HCT116 (cell line): Measurements from ENCODE around the gene OSBPL5. TPM values are rescaled to one million over a fixed set of nuclear protein-coding genes. Genes with fewer than 3 reads are reported as not detected.

ENCODE experiments used
- ATAC-seq: fragments of 200-7000 bp; cut with Tn5 transposase; 2 replicates; pipeline ENCODE4 v1.9.1; 2020; ENCODE audit warnings: mild to moderate bottlenecking, moderate library complexity
- BruUV-seq: library from RNA; stranded (reverse); fragments of 400-500 nt; replicated peaks from 2 replicates; lab custom pipeline; 2021; lab: Mats Ljungman, UMichigan
- CTCF ChIA-PET: fragments of 300-600 bp; sonication (Branson Sonifier 250); formaldehyde crosslinking; loops from one replicate; lab custom pipeline; 2021; ENCODE audit warnings: antibody characterized with exemption; lab: Charles Lee
- POLR2A ChIA-PET: fragments of 300-600, 350-600 bp; sonication (Branson Sonifier 250); formaldehyde crosslinking; loops from one replicate; lab custom pipeline; 2021; ENCODE audit warnings: antibody characterized with exemption; lab: Charles Lee
- RAD21 ChIA-PET, 2 experiments: fragments of 300-600 bp; sonication (Branson Sonifier 250); formaldehyde crosslinking; loops; one replicate each; lab custom pipeline; 2023; ENCODE audit warnings: low total read pairs in 2 of 2; ENCODE audit not compliant: uncharacterized antibody in 2 of 2, unreplicated experiment in 2 of 2, low non-redundant PET in 1 of 2; lab: Charles Lee
- DNase-seq: peaks from one replicate; pipeline ENCODE4 v3.0.0-alpha.2; 2010; ENCODE audit warnings: low read depth, low spot score
- H2AFZ ChIP-seq: fragments of 200-600 bp; shearing (Covaris generic), sonication (generic); 2 replicates; pipeline ENCODE4 v1.6.1; 2017; ENCODE audit warnings: low read depth, mixed run types, mixed read lengths, antibody characterized with exemption, low read length; ENCODE audit not compliant: poor library complexity, severe bottlenecking
- H3K27ac ChIP-seq: 2 replicates; pipeline ENCODE4 v1.5.1; 2012; ENCODE audit warnings: low read depth, low read length
- H3K27me3 ChIP-seq: fragments of 200-600 bp; sonication (generic); 2 replicates; pipeline ENCODE4 v1.6.1; 2016; ENCODE audit warnings: mixed run types, low read length, mixed read lengths; ENCODE audit not compliant: insufficient read depth
- H3K36me3 ChIP-seq, 2 experiments: fragments of 200-500 bp in 1 of 2; fragments of 200-600 bp in 1 of 2; sonication (Bioruptor generic) in 1 of 2; sonication (generic) in 1 of 2; 2 replicates each; pipeline versions ENCODE4 v1.5.1 to v1.6.1; 2014 to 2016; ENCODE audit warnings: low read length in 2 of 2, inconsistent platforms in 1 of 2, mixed read lengths in 1 of 2, mixed run types in 1 of 2; ENCODE audit not compliant: insufficient read depth in 2 of 2, control insufficient read depth in 1 of 2
- H3K4me1 ChIP-seq, 2 experiments: fragments of 200-600 bp in 1 of 2; sonication (generic) in 1 of 2; 2 replicates each; pipeline versions ENCODE4 v1.5.1 to v1.6.1; 2012 to 2017; ENCODE audit warnings: low read length in 2 of 2, inconsistent platforms in 1 of 2, mild to moderate bottlenecking in 1 of 2, mixed read lengths in 1 of 2, mixed run types in 1 of 2, moderate library complexity in 1 of 2; ENCODE audit not compliant: insufficient read depth in 2 of 2, control insufficient read depth in 1 of 2
- H3K4me2 ChIP-seq: fragments of 200-600 bp; sonication (generic); 2 replicates; pipeline ENCODE4 v1.6.1; 2017; ENCODE audit warnings: mixed run types, low read length, mixed read lengths
- H3K4me3 ChIP-seq, 2 experiments: fragments of 200-600 bp in 1 of 2; sonication (generic) in 1 of 2; replicated peaks in 1 of 2; 2 replicates each; pipeline ENCODE4 v1.5.1; 2011 to 2016; ENCODE audit warnings: low read length in 2 of 2, control low read depth in 1 of 2, low read depth in 1 of 2, mild to moderate bottlenecking in 1 of 2, mixed read lengths in 1 of 2, mixed run types in 1 of 2
- H3K79me2 ChIP-seq: fragments of 200-600 bp; sonication (generic); 2 replicates; pipeline ENCODE4 v1.6.1; 2017; ENCODE audit warnings: mild to moderate bottlenecking, mixed run types, low read length, moderate library complexity, mixed read lengths; ENCODE audit not compliant: insufficient read depth
- H3K9ac ChIP-seq: fragments of 200-600 bp; sonication (generic); 2 replicates; pipeline ENCODE4 v1.6.1; 2016; ENCODE audit warnings: low read length, mixed read lengths
- H3K9me2 ChIP-seq: fragments of 200-600 bp; sonication (generic), shearing (Covaris generic); 2 replicates; pipeline ENCODE4 v1.6.1; 2017; ENCODE audit warnings: mixed run types, mild to moderate bottlenecking, moderate library complexity; ENCODE audit not compliant: insufficient read depth
- H3K9me3 ChIP-seq, 2 experiments: fragments of 200-500 bp in 1 of 2; fragments of 200-600 bp in 1 of 2; sonication (Bioruptor generic) in 1 of 2; sonication (generic) in 1 of 2; 2 replicates each; pipeline ENCODE4 v1.6.1; 2014 to 2017; ENCODE audit warnings: low read length in 2 of 2, mixed read lengths in 2 of 2, inconsistent platforms in 1 of 2, low read depth in 1 of 2, mild to moderate bottlenecking in 1 of 2, mixed run types in 1 of 2, moderate library complexity in 1 of 2; ENCODE audit not compliant: control insufficient read depth in 1 of 2, insufficient read depth in 1 of 2
- H4K20me1 ChIP-seq: fragments of 200-600 bp; sonication (generic), shearing (Covaris generic); 2 replicates; pipeline ENCODE4 v1.6.1; 2017; ENCODE audit warnings: mixed run types, mild to moderate bottlenecking, moderate library complexity; ENCODE audit not compliant: insufficient read depth
- ATF3 ChIP-seq: IDR thresholded peaks from 2 replicates; pipeline ENCODE4 v1.6.1; 2012
- CBX3 ChIP-seq: IDR thresholded peaks from 2 replicates; pipeline ENCODE4 v1.6.1; 2012; ENCODE audit warnings: low read depth
- CEBPB ChIP-seq: IDR thresholded peaks from 2 replicates; pipeline ENCODE4 v1.6.1; 2012; ENCODE audit warnings: low read depth
- CTCF ChIP-seq, 3 experiments: fragments of 200-600 bp in 1 of 3; sonication (generic) in 1 of 3; IDR thresholded peaks in 2 of 3; conservative IDR thresholded peaks in 1 of 3; 2 replicates each; pipeline ENCODE4 v1.5.1; 2012 to 2017; ENCODE audit warnings: low read depth in 2 of 3, low read length in 2 of 3, antibody characterized with exemption in 1 of 3, borderline replicate concordance in 1 of 3, control low read depth in 1 of 3, mild to moderate bottlenecking in 1 of 3, mixed read lengths in 1 of 3, mixed run types in 1 of 3, moderate library complexity in 1 of 3; ENCODE audit not compliant: insufficient read depth in 1 of 3
- EGR1 ChIP-seq: IDR thresholded peaks from 2 replicates; pipeline ENCODE4 v1.6.1; 2012; ENCODE audit warnings: low read depth
- ELF1 ChIP-seq: IDR thresholded peaks from 2 replicates; pipeline ENCODE4 v1.6.1; 2012; ENCODE audit warnings: low read depth, borderline replicate concordance
- EZH2 ChIP-seq: fragments of 200-600 bp; sonication (generic); IDR thresholded peaks from 2 replicates; pipeline ENCODE4 v1.6.1; 2017; ENCODE audit warnings: antibody characterized with exemption, mixed run types
- EZH2phosphoT487 ChIP-seq: fragments of 200-600 bp; IDR thresholded peaks from 2 replicates; pipeline ENCODE4 v1.6.1; 2018; ENCODE audit warnings: antibody characterized with exemption, borderline replicate concordance
- JUND ChIP-seq: IDR thresholded peaks from 2 replicates; pipeline ENCODE4 v1.6.1; 2012
- POLR2AphosphoS5 ChIP-seq: IDR thresholded peaks from 2 replicates; pipeline ENCODE4 v1.6.1; 2011; ENCODE audit warnings: mild to moderate bottlenecking, low read depth, low read length, moderate library complexity
- REST ChIP-seq: IDR thresholded peaks from 2 replicates; pipeline ENCODE4 v1.6.1; 2012; ENCODE audit warnings: low read depth
- SIN3A ChIP-seq: IDR thresholded peaks from 2 replicates; pipeline ENCODE4 v1.6.1; 2012; ENCODE audit warnings: low read depth
- SP1 ChIP-seq: IDR thresholded peaks from 2 replicates; pipeline ENCODE4 v1.6.1; 2012; ENCODE audit warnings: low read depth
- SRF ChIP-seq: IDR thresholded peaks from 2 replicates; pipeline ENCODE4 v1.6.1; 2012; ENCODE audit warnings: low read depth
- ZFX ChIP-seq: fragments of 450-650 bp; IDR thresholded peaks from 2 replicates; pipeline ENCODE4 v1.6.1; 2017
- intact Hi-C: fragments of 100-400 bp; cut with micrococcal nuclease; formaldehyde crosslinking; loops from 2 replicates; pipeline ENCODE4 v1.10.0; 2022
- total RNA-seq: library from RNA; stranded (reverse); gene quantifications from one replicate; pipeline ENCODE4 v1.2.1, GENCODE V29; 2021; ENCODE audit not compliant: unreplicated experiment
- TF ChIP-seq, protein P1 (sequence below): IDR thresholded peaks from 2 replicates; pipeline ENCODE4 v1.6.1; 2011; ENCODE audit warnings: mild to moderate bottlenecking, low read length, moderate library complexity; ENCODE audit not compliant: insufficient replicate concordance; ENCODE audit errors: extremely low read depth

Gene OSBPL5
- total RNA-seq, 1 experiment from 2014 or later, result 44.2 TPM

GRCh38 chr11:3134218-3134621 is 30.9 kb downstream of the OSBPL5 start:
- no TSS peak for BruUV-seq
- Histone ChIP-seq H4K20me1 (no peaks in the 10 kb centered on the region), H3K27ac (no peak overlapping the region), H3K9me3 (no peaks in the 10 kb centered on the region), H3K4me3 (no peak overlapping the region), H3K9me2 (no peaks in the 10 kb centered on the region), H3K9ac (no peak overlapping the region), H3K4me2 (no peak overlapping the region), H3K79me2 (no peaks in the 10 kb centered on the region), H3K4me1 (peaks cover 2 to 10% of the 10 kb centered on the region in 2 experiments; a peak in 1 of 4 replicates), H3K36me3 (no peaks in the 10 kb centered on the region), H3K27me3 (no peaks in the 10 kb centered on the region), H2AFZ (no peak overlapping the region)
- DNase-seq, result no peak
- TF ChIP-seq SIN3A, result no peak
- no peak for TF ChIP-seq CEBPB
- TF ChIP-seq, protein P1, sequence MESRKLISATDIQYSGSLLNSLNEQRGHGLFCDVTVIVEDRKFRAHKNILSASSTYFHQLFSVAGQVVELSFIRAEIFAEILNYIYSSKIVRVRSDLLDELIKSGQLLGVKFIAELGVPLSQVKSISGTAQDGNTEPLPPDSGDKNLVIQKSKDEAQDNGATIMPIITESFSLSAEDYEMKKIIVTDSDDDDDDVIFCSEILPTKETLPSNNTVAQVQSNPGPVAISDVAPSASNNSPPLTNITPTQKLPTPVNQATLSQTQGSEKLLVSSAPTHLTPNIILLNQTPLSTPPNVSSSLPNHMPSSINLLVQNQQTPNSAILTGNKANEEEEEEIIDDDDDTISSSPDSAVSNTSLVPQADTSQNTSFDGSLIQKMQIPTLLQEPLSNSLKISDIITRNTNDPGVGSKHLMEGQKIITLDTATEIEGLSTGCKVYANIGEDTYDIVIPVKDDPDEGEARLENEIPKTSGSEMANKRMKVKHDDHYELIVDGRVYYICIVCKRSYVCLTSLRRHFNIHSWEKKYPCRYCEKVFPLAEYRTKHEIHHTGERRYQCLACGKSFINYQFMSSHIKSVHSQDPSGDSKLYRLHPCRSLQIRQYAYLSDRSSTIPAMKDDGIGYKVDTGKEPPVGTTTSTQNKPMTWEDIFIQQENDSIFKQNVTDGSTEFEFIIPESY, result no peak
- TF ChIP-seq SP1, result no peak
- TF ChIP-seq EZH2, result no peak
- no peak for TF ChIP-seq SRF
- TF ChIP-seq EZH2phosphoT487, result no peak
- TF ChIP-seq POLR2AphosphoS5, result no peak
- no peak for TF ChIP-seq ZFX
- no peak for TF ChIP-seq ELF1
- TF ChIP-seq JUND, result no peak
- TF ChIP-seq REST, result no peak
- no peak for TF ChIP-seq CBX3
- no peak for TF ChIP-seq EGR1
- no peak for TF ChIP-seq ATF3
- TF ChIP-seq CTCF (IDR thresholded peaks at IDR 0.05 in 2 of 3, conservative IDR thresholded peaks at IDR 0.05 in 1 of 3; ENCODE audit: borderline replicate concordance in 1 of 3, insufficient read depth in 1 of 3, low read depth in 2 of 3, low read length in 2 of 3), result no peak
- ChIA-PET RAD21 (no interaction called here), CTCF (interaction anchor here (1.1 kb wide), 1 partner anchor 61 kb away, joined by 3 read pairs; no protein-coding TSS in a partner anchor), POLR2A (no interaction called here)
- no peak for ATAC-seq
- intact Hi-C loops, result no loop called here
